Astrocyte of the cerebellum (primary cell): ENCODE results near the gene SPRED2.

Experiments
- DNase-seq: peaks from one replicate; pipeline ENCODE4 v3.0.0-alpha.2; 2011; ENCODE audit warnings: low read depth
- H3K4me3 ChIP-seq: 2 replicates; pipeline ENCODE4 v1.5.1; 2011; ENCODE audit warnings: mild to moderate bottlenecking, low read depth, low read length, moderate library complexity
- in situ Hi-C: cut with HindIII; loops from 2 replicates; pipeline ENCODE4 v1.10.0; 2017; ENCODE audit warnings: low sequenced_read_pairs
- TF ChIP-seq, protein P1 (sequence below): IDR thresholded peaks from 2 replicates; pipeline ENCODE4 v1.5.1; 2012; ENCODE audit warnings: low read length, low read depth, moderate library complexity, mild to moderate bottlenecking; ENCODE audit errors: missing control alignments

SPRED2 gene

DNA sequence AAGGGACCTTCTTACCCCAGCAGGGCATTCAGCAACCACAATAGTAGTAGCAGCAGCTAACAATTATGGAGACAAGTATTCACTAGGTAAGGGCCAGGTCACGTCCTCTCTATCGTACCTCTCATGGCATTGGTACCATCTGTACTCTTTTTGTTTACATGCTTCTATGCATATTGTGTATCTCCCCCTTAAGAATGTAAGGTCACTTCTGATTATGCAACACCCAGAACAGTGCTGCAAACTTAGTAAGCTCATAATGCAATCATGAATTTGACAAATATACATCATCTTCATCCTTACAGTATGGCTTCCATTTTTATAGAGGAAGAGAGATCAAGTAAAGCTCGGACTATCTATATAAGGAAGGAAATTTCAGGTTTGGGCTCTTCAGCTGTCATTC lies 46.1 kb downstream of the SPRED2 start:
- no peak for DNase-seq
- in situ Hi-C loops, result no loop called here
- TF ChIP-seq, protein P1, sequence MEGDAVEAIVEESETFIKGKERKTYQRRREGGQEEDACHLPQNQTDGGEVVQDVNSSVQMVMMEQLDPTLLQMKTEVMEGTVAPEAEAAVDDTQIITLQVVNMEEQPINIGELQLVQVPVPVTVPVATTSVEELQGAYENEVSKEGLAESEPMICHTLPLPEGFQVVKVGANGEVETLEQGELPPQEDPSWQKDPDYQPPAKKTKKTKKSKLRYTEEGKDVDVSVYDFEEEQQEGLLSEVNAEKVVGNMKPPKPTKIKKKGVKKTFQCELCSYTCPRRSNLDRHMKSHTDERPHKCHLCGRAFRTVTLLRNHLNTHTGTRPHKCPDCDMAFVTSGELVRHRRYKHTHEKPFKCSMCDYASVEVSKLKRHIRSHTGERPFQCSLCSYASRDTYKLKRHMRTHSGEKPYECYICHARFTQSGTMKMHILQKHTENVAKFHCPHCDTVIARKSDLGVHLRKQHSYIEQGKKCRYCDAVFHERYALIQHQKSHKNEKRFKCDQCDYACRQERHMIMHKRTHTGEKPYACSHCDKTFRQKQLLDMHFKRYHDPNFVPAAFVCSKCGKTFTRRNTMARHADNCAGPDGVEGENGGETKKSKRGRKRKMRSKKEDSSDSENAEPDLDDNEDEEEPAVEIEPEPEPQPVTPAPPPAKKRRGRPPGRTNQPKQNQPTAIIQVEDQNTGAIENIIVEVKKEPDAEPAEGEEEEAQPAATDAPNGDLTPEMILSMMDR, result no peak

DNA sequence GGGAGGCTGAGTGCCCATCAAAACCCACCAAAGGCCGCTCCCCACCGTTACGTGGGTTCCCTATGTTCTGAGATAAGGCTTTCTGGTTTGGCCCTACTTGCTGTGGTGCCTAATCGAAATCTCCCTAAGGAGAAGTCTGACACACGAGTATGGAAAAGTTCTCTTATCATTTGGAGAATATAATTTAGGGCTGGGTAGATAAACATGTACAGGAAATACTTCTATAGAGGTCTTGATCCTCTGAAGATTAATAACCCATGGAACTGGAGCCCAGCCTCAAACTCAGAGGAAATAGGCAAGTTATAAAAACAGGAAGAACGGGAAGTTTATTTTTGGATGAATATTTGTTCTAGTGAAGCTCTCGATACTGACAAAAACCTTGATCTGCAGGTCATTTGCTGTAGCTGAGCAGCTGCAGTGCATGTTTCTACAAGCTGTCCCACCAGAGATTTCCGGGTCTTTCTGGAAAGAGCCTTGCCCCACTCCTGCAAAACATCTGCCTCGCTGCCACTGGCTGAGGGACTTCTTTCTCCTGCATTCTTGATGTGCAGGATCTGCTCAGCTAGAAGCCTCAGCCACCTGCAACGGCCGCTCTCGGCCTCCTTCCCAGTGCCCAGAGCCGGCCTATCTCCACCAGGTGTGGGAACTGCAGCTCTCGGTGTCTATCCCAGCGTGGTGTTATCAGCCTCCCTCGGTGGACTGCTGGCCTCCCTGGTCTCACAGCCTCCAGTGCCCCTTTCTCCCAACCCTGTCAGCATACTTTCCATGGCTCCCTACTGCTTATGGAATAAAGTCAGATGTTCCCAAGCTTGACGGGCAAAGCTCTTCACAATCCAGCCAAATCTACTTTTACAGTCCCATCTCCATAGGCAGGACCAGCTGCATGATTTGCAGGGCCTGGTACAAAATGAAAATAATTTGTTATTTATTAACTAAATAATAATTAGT lies 48.6 kb downstream of the SPRED2 start:
- TF ChIP-seq, protein P1, result no peak
- DNase-seq, result no peak
- H3K4me3 ChIP-seq, result no peak overlapping the region
- in situ Hi-C loops, result loop anchor here (5.0 kb wide), 1 partner anchor 82 kb away; no protein-coding TSS in a partner anchor

More for the DNA sequence above, 46.1 kb downstream of the SPRED2 start:
- no peak overlapping the region for H3K4me3 ChIP-seq

DNA sequence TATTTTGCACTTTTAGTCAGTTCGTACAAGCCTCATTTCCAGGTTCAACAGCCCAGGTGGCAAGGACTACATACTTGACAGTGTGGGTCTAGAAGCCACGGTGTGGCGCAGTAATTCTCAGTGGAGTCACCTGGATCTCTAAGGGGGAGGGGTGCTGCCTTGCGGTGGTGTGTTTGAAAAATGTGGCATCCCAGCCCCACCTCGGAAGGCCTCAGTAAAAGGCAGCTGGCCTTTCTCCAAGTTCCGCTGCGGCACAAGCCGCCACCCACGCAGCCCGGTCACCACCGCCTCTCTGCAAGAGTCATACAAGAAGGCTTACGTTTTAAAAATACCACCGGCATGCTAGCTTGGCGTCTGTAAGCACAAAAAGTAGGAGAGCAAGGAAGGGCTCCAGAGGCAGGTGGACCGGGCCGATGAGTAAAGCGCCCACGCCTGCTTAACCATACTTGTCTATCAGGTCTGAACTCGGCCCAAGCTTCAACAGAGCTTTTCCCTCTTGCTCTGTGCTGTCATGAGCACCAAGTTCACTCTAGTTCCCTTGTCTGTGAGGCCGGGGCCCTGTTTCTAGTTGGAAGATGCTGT lies 49.5 kb downstream of the SPRED2 start:
- peak; percentile 56 for DNase-seq
- TF ChIP-seq, protein P1, result no peak
- in situ Hi-C loops, result loop anchor here (5.0 kb wide), 1 partner anchor 81 kb away; no protein-coding TSS in a partner anchor
- no peak overlapping the region for H3K4me3 ChIP-seq

DNA sequence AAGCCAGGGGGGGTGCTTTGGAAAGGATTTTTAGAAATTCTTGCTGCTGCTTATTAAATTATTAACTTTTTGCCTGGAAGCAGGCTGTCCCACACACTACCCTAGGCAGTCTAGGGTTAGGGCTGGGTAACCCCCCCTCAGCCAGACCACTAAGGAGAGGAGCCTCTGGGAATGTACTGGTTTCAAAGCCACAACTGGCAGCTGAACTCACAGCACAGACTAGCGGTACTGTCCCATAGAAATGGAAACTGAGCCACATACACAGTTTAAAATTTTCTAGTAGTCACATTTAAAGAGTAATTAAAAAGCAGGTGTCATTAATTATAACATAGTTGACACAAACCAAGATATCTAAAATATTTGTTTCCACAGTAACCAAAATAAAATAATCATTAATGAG lies 50.1 kb downstream of the SPRED2 start:
- TF ChIP-seq, protein P1, result no peak
- H3K4me3 ChIP-seq, result no peak overlapping the region
- in situ Hi-C loops, result loop anchor here (5.0 kb wide), 1 partner anchor 80 kb away; no protein-coding TSS in a partner anchor
- no peak for DNase-seq

DNA sequence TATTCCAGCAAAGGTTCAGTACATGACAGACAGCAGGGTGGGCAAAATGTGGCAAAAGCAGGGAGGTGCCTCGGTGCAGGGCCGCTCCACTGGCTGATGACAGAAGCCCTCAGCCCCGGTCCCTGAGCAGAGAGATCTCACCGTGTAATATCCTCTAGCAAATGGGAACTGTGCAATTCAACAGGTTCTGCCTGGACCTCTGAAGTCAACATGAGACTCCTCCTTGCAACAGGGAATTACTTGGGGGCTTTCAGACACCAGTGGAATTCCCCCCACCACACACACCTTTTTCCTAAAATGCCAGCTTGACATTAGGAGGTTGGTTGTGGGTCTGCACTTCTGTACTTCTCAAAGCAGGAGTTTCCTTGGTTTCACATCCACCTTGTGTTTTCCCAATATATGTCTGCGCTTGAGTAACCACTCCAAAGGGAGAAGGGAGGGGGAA lies 50.8 kb downstream of the SPRED2 start:
- TF ChIP-seq, protein P1, result no peak
- in situ Hi-C loops, result loop anchor here (5.0 kb wide), 1 partner anchor 79 kb away; no protein-coding TSS in a partner anchor
- no peak for DNase-seq
- H3K4me3 ChIP-seq, result no peak overlapping the region

DNA sequence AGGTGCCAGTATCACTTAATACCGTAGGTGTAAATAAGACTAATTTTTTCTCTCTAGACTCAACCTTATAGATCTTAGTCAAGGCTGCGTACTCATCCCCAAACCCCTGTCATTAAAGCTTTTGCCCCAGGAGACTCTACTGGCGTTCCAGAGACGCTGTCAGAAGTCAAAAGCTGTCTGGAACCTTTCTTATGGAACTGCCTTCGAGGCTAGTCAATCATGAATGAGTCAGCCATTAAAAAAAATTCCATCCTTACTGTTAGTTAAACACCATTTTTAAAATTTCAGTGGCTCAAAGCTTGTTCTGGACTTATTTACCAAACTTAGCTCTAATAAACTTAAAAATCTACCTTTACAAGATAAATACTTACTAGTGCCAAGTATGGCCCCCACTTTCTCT lies 52.1 kb downstream of the SPRED2 start:
- H3K4me3 ChIP-seq, result no peak overlapping the region
- TF ChIP-seq, protein P1, result no peak
- in situ Hi-C loops, result loop anchor here (5.0 kb wide), 1 partner anchor 78 kb away; no protein-coding TSS in a partner anchor
- no peak for DNase-seq
